Activated T-helper 17 cell treated with anti-CD3 and anti-CD28 coated beads, Interleukin-2, amount 50 U/mL, for 72 hours (primary cell): ENCODE data around the gene REV3L. TPM values are rescaled to one million over a fixed set of nuclear protein-coding genes. Genes with fewer than 3 reads are reported as not detected.
A peak's percentile ranks its signal among the peaks of the same experiment; 100 is the strongest.

Source experiments
- ATAC-seq: fragments of 150-1000 bp; cut with Tn5 transposase; replicated peaks from 2 replicates; pipeline ENCODE4 v1.10.0; 2021; ENCODE audit warnings: mild to moderate bottlenecking, moderate library complexity
- H3K27ac Mint-ChIP-seq: one replicate; pipeline ENCODE4 v1.8.0; 2022; ENCODE audit warnings: mixed read lengths
- H3K27me3 Mint-ChIP-seq: one replicate; pipeline ENCODE4 v1.8.0; 2022; ENCODE audit warnings: mixed read lengths
- H3K36me3 Mint-ChIP-seq: one replicate; pipeline ENCODE4 v1.8.0; 2022; ENCODE audit warnings: low read depth, mild to moderate bottlenecking, mixed read lengths
- H3K4me1 Mint-ChIP-seq: one replicate; pipeline ENCODE4 v1.8.0; 2022; ENCODE audit warnings: mixed read lengths
- H3K4me3 Mint-ChIP-seq: one replicate; pipeline ENCODE4 v1.8.0; 2022; ENCODE audit warnings: mild to moderate bottlenecking, mixed read lengths
- H3K9me3 Mint-ChIP-seq: one replicate; pipeline ENCODE4 v1.8.0; 2022; ENCODE audit warnings: mixed read lengths
- total RNA-seq, 2 donors: library from RNA; stranded (reverse); gene quantifications; one replicate each; pipeline ENCODE4 v1.2.3, GENCODE V29; 2022

REV3L gene
- total RNA-seq, 2 donors from 2014 or later, result 20.7 to 23.7 TPM

DNA sequence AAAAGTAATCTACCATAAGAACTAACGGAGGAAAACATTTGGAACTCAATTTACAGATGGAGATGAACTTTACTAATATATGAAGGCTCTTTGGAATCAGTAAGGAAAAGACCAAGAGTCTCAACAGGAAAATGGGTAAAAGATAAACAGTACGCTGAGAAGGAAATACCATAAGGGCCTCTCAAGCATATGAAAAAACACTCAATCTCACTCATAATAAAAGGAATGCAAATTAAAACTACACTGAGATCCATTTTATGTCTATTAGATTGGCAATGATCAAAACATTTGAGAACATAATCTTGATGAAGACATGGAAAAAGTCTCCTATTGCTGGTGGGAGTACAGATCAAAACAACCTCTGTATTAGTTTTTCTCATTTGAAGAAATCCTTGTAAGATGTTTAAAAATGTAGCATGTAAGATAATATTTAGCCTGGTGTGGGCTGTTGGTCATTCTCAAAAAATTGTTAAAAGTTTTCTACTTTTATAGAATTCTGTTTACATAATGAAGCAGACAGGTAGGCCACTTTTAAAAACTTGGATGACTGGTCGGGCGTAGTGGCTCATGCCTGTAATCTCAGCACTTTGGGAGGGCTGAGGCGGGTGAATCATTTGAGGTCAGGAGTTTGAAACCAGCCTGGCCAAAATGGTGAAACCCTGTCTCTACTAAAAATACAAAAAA lies 14.5 kb downstream of the REV3L start:
- H3K4me1 Mint-ChIP-seq, result peaks cover 33% of the 10 kb centered on the region
- H3K27ac Mint-ChIP-seq, result peak overlapping the region; percentile 31
- peaks cover 29% of the 10 kb centered on the region for H3K36me3 Mint-ChIP-seq
- H3K27me3 Mint-ChIP-seq, result no peaks in the 10 kb centered on the region
- peak; percentile 82 for ATAC-seq
- H3K4me3 Mint-ChIP-seq, result no peak overlapping the region
- H3K9me3 Mint-ChIP-seq, result no peaks in the 10 kb centered on the region

- Mint-ChIP-seq H3K4me1 (peaks cover 32% of the 10 kb centered on the region), H3K9me3 (no peaks in the 10 kb centered on the region), H3K27me3 (no peaks in the 10 kb centered on the region), H3K27ac (no peak overlapping the region), H3K4me3 (no peak overlapping the region), H3K36me3 (peaks cover 33% of the 10 kb centered on the region)
- ATAC-seq, result no peak
These were observed 18.8 kb downstream of the REV3L start for GRCh38 chr6:111464184-111464583.

DNA sequence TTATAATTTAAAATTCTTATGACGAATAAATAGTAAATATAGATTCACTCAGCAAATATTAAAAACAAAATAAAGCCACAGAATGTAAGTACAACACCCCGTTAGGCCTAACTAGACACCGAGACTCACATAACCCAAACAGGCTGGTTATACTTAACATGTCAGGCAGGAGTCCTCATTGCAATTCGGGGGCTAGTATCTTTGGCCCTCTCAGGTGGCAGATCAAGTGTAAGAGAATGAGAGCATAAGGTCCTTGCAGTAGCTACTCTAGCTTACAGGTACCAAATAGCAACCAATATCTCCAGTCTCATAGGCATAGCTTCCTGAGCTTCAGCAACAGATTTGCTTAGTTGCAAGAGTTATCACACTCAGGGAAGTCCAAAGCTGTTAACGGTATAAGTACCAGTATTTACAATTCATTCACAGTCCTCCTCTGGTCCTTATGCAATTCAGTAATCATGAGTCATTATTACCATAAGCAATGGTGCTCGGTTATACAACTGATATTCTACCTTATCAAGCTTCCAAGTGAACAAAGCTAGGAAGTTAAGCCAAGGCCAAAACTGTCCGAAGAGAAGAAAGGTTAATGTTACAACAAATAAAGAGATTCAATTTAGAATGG lies 20.1 kb downstream of the REV3L start:
- H3K36me3 Mint-ChIP-seq, result peaks cover 33% of the 10 kb centered on the region
- peaks cover 28% of the 10 kb centered on the region for H3K4me1 Mint-ChIP-seq
- no peaks in the 10 kb centered on the region for H3K9me3 Mint-ChIP-seq
- no peaks in the 10 kb centered on the region for H3K27me3 Mint-ChIP-seq
- H3K4me3 Mint-ChIP-seq, result peak overlapping the region; percentile 55
- ATAC-seq, result no peak
- no peak overlapping the region for H3K27ac Mint-ChIP-seq

DNA sequence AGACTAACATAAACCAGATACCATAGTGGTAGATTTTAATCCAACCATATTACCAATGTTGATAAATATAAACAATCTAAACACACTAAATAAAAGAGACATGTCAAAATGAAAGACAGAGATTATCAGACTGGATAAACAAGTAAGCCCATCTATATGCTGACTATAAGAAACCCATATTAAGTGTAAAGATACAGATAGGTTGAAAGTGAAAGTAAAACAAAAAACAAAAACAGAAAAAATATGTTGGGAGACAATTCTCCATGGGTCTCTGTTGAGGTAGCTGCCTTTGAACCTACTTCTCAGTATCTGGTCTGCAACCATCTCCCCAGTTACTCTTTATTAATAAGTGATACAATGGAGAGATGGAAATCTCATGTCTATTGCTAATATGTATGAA lies 21.2 kb downstream of the REV3L start:
- Mint-ChIP-seq H3K4me1 (peaks cover 28% of the 10 kb centered on the region), H3K9me3 (no peaks in the 10 kb centered on the region), H3K27ac (no peak overlapping the region), H3K36me3 (peaks cover 33% of the 10 kb centered on the region), H3K27me3 (no peaks in the 10 kb centered on the region), H3K4me3 (peak overlapping the region; percentile 55)
- ATAC-seq, result no peak

GRCh38 chr6:111458670-111459232 lies 24.3 kb downstream of the REV3L start:
- no peak overlapping the region for H3K4me3 Mint-ChIP-seq
- no peaks in the 10 kb centered on the region for H3K27me3 Mint-ChIP-seq

DNA sequence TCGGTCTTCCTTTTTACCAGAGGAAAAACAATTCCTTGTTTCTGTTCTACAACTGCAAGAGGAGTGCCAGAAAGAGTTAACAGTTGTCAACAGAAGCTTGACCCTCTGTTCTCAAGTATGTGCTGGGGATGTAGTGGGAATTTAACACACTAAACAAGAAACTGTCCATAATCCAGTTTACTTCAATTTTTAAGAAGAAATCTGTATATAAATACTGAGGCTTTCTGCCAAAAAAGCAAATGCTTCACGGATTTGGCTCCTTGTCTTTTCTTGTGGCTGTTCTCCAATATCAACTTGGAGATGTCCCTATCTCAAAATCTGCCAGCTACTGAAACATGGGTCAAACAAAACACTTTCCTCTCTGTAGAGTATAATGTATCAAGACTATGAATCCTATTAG lies 26.8 kb downstream of the REV3L start:
- no peak overlapping the region for H3K27ac Mint-ChIP-seq
- no peaks in the 10 kb centered on the region for H3K9me3 Mint-ChIP-seq
- no peak overlapping the region for H3K4me3 Mint-ChIP-seq
- peaks cover 47% of the 10 kb centered on the region for H3K36me3 Mint-ChIP-seq
- H3K4me1 Mint-ChIP-seq, result peaks cover 16% of the 10 kb centered on the region
- no peak for ATAC-seq
- H3K27me3 Mint-ChIP-seq, result no peaks in the 10 kb centered on the region

More at GRCh38 chr6:111458670-111459232, 24.3 kb downstream of the REV3L start:
- Mint-ChIP-seq H3K36me3 (peaks cover 47% of the 10 kb centered on the region), H3K4me1 (peaks cover 28% of the 10 kb centered on the region), H3K27ac (no peak overlapping the region), H3K9me3 (no peaks in the 10 kb centered on the region)
- no peak for ATAC-seq

- Mint-ChIP-seq H3K4me3 (no peak overlapping the region), H3K27me3 (no peaks in the 10 kb centered on the region), H3K27ac (no peak overlapping the region), H3K4me1 (peaks cover 12% of the 10 kb centered on the region), H3K36me3 (peaks cover 14% of the 10 kb centered on the region), H3K9me3 (no peaks in the 10 kb centered on the region)
- no peak for ATAC-seq
These were observed 32.4 kb downstream of the REV3L start for GRCh38 chr6:111450636-111451035.

DNA sequence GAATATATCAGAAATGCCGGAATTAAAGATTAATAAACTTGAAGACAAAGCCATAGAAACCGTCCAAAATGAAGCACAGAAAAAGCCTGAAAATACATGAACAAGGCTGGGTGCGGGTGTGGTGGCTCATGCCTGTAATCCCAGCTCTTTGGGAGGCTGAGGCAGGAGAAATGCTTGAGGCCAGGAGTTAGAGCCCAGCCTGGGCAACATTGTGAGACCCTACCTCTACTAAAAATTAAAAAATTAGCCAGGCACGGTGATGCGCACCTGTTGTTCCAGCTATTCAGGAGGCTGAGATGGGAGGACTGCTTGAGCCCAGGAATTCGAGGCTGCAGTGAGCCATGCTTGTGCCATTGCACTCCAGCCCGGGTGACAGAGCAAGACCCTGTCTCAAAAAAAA lies 32.9 kb downstream of the REV3L start:
- no peak for ATAC-seq
- H3K9me3 Mint-ChIP-seq, result no peaks in the 10 kb centered on the region
- H3K27me3 Mint-ChIP-seq, result no peaks in the 10 kb centered on the region
- no peak overlapping the region for H3K4me3 Mint-ChIP-seq
- no peak overlapping the region for H3K27ac Mint-ChIP-seq
- peaks cover 15% of the 10 kb centered on the region for H3K4me1 Mint-ChIP-seq
- H3K36me3 Mint-ChIP-seq, result peaks cover 12% of the 10 kb centered on the region

DNA sequence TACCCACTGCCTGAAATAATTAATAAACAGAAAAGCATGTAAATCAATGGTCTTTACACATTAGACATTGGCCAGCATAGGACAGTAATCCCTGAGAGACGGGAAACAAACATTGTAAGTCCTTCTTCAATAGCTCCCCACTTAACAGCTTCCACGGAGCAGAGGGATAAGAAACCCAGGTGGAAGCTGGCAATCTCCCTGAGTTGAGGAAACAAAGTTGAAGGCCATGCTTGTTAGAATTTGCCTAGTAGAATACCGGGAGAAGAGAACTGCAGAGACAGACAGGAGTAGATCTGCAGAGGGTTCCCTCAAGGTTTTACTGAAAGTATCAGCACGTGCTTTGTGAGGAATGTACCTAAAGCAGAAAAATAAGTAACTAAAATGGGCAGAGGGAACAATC lies 33.9 kb downstream of the REV3L start:
- no peak for ATAC-seq
- H3K27me3 Mint-ChIP-seq, result no peaks in the 10 kb centered on the region
- no peak overlapping the region for H3K27ac Mint-ChIP-seq
- H3K9me3 Mint-ChIP-seq, result no peaks in the 10 kb centered on the region
- peaks cover 7% of the 10 kb centered on the region for H3K36me3 Mint-ChIP-seq
- H3K4me3 Mint-ChIP-seq, result no peak overlapping the region
- H3K4me1 Mint-ChIP-seq, result peaks cover 15% of the 10 kb centered on the region

DNA sequence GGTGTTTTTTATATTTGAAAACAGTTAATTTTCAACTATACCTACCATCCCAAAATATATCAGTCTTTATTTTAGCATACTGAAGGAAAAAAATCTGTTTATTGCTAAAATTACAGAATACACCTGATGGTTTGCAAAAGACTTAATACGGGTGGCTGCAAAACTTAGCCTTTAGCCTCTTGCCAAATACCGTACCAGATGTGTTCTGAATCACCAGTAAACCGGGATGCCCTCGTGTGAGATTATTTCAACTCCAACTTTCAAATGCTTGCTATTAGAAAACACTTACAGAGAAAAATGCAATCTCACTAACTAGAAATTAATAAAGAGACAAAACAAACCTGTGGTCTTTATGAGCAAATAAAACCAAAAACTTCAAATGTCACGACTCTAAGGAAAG lies 36.0 kb downstream of the REV3L start:
- H3K27ac Mint-ChIP-seq, result no peak overlapping the region
- no peaks in the 10 kb centered on the region for H3K27me3 Mint-ChIP-seq
- no peaks in the 10 kb centered on the region for H3K9me3 Mint-ChIP-seq
- peaks cover 22% of the 10 kb centered on the region for H3K4me1 Mint-ChIP-seq
- no peak for ATAC-seq
- H3K4me3 Mint-ChIP-seq, result no peak overlapping the region
- H3K36me3 Mint-ChIP-seq, result peaks cover 12% of the 10 kb centered on the region

DNA sequence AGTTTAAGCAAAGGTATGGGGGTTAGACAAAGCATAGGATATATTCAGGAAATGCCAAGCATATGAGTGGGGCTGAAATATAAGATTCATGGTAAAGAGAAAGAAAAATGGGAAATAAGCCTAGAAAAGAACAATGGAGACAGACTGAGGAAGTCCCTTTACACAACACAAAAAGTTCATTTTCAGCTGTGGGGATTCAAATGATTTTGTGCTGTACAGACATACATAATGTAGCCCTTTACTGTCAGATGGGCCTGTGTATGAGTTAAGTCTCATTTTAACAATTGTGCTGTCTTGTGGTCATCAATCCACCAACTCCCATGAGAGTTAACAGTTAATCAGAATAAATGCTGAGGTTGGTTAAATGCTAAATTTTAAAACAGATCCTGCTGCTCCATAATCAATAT lies 37.2 kb downstream of the REV3L start:
- peaks cover 22% of the 10 kb centered on the region for H3K4me1 Mint-ChIP-seq
- H3K27ac Mint-ChIP-seq, result no peak overlapping the region
- H3K36me3 Mint-ChIP-seq, result peaks cover 13% of the 10 kb centered on the region
- H3K4me3 Mint-ChIP-seq, result no peak overlapping the region
- no peak for ATAC-seq
- H3K27me3 Mint-ChIP-seq, result no peaks in the 10 kb centered on the region
- H3K9me3 Mint-ChIP-seq, result no peaks in the 10 kb centered on the region

DNA sequence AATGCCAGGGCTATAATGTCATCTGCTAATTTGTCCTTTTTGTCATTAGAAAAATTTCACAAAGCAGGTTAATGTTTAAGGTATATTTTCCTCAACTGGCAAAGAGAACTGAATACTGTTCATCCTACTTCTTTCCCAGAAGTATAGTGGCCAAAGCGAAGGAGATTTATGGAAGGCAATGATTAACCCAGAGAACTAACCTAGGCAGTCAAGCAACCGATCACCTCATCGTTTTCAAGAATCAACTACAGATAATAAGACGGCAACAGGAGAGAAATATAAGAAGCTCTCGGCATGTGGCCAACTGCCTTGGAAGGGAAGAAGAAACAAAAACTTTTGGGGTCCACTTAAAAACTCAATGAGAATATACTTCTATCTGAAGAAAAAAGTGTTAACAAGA lies 38.2 kb downstream of the REV3L start:
- Mint-ChIP-seq H3K36me3 (peaks cover 9% of the 10 kb centered on the region), H3K27ac (no peak overlapping the region), H3K4me1 (peaks cover 20% of the 10 kb centered on the region), H3K27me3 (no peaks in the 10 kb centered on the region), H3K4me3 (no peak overlapping the region), H3K9me3 (no peaks in the 10 kb centered on the region)
- ATAC-seq, result no peak

- H3K27ac Mint-ChIP-seq, result no peak overlapping the region
- H3K36me3 Mint-ChIP-seq, result peaks cover 5% of the 10 kb centered on the region
- peaks cover 12% of the 10 kb centered on the region for H3K4me1 Mint-ChIP-seq
- H3K27me3 Mint-ChIP-seq, result no peaks in the 10 kb centered on the region
- no peaks in the 10 kb centered on the region for H3K9me3 Mint-ChIP-seq
- ATAC-seq, result no peak
- no peak overlapping the region for H3K4me3 Mint-ChIP-seq
These were observed 41.3 kb downstream of the REV3L start for GRCh38 chr6:111441678-111442243.

GRCh38 chr6:111439171-111439570 lies 43.8 kb downstream of the REV3L start:
- ATAC-seq, result no peak
- H3K4me3 Mint-ChIP-seq, result no peak overlapping the region
- peaks cover 5% of the 10 kb centered on the region for H3K36me3 Mint-ChIP-seq
- peaks cover 21% of the 10 kb centered on the region for H3K4me1 Mint-ChIP-seq
- no peaks in the 10 kb centered on the region for H3K27me3 Mint-ChIP-seq
- H3K9me3 Mint-ChIP-seq, result no peaks in the 10 kb centered on the region
- H3K27ac Mint-ChIP-seq, result no peak overlapping the region

- ATAC-seq, result no peak
- peaks cover 26% of the 10 kb centered on the region for H3K4me1 Mint-ChIP-seq
- H3K9me3 Mint-ChIP-seq, result no peaks in the 10 kb centered on the region
- H3K27me3 Mint-ChIP-seq, result no peaks in the 10 kb centered on the region
- peaks cover 5% of the 10 kb centered on the region for H3K36me3 Mint-ChIP-seq
- no peak overlapping the region for H3K27ac Mint-ChIP-seq
- no peak overlapping the region for H3K4me3 Mint-ChIP-seq
These were observed 45.4 kb downstream of the REV3L start for GRCh38 chr6:111437573-111437972.
